Measurements from ENCODE around the gene NEAT1. TPM values are rescaled to one million over a fixed set of nuclear protein-coding genes. Genes with fewer than 3 reads are reported as not detected.

Gene NEAT1
- total and polyA plus RNA-seq, 2 experiments from 2014 or later: 5.3 to 7.2 TPM

DNA sequence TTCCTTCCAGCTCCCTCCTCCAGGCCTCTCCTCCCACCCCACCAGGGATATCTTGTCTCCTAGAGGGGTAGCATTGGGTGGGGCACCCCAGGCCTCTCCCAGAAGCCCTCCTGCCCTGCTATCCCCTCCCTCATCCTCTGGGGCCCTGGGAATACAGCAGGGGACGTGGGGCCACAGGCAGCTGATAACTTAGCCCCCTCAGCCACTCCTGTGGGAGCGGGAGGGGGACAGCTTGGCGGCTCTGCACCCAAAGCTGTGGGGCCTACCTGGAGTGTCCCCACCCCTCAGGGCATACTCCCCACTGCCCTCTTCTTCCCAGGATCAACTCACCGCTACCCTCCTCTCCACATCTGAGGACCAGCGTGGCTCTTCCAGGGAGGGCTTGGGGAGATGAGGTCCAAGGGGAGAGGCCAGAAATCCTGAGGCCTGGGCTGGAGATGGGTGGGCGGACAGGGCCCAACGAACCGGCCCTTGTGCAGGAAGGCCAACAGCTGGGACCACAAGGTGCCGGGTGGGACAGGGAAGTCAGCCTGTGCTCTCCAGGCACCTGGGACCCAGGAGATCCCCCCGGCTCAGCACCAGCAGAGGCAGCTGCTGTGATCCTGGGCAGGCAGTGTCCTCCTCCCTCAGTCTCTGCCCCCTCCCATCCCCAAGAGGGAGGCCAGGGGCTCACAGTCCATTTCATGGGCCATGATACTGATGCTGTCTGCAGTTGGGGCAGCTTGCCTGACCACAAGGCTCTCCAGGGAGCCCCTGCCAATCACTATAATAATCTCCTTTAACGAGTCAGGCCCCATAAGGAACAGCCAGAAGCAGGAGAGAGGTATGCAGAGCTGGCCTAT, 23.2 kb downstream of the NEAT1 start (continued):
- TF ChIP-seq, protein P1, sequence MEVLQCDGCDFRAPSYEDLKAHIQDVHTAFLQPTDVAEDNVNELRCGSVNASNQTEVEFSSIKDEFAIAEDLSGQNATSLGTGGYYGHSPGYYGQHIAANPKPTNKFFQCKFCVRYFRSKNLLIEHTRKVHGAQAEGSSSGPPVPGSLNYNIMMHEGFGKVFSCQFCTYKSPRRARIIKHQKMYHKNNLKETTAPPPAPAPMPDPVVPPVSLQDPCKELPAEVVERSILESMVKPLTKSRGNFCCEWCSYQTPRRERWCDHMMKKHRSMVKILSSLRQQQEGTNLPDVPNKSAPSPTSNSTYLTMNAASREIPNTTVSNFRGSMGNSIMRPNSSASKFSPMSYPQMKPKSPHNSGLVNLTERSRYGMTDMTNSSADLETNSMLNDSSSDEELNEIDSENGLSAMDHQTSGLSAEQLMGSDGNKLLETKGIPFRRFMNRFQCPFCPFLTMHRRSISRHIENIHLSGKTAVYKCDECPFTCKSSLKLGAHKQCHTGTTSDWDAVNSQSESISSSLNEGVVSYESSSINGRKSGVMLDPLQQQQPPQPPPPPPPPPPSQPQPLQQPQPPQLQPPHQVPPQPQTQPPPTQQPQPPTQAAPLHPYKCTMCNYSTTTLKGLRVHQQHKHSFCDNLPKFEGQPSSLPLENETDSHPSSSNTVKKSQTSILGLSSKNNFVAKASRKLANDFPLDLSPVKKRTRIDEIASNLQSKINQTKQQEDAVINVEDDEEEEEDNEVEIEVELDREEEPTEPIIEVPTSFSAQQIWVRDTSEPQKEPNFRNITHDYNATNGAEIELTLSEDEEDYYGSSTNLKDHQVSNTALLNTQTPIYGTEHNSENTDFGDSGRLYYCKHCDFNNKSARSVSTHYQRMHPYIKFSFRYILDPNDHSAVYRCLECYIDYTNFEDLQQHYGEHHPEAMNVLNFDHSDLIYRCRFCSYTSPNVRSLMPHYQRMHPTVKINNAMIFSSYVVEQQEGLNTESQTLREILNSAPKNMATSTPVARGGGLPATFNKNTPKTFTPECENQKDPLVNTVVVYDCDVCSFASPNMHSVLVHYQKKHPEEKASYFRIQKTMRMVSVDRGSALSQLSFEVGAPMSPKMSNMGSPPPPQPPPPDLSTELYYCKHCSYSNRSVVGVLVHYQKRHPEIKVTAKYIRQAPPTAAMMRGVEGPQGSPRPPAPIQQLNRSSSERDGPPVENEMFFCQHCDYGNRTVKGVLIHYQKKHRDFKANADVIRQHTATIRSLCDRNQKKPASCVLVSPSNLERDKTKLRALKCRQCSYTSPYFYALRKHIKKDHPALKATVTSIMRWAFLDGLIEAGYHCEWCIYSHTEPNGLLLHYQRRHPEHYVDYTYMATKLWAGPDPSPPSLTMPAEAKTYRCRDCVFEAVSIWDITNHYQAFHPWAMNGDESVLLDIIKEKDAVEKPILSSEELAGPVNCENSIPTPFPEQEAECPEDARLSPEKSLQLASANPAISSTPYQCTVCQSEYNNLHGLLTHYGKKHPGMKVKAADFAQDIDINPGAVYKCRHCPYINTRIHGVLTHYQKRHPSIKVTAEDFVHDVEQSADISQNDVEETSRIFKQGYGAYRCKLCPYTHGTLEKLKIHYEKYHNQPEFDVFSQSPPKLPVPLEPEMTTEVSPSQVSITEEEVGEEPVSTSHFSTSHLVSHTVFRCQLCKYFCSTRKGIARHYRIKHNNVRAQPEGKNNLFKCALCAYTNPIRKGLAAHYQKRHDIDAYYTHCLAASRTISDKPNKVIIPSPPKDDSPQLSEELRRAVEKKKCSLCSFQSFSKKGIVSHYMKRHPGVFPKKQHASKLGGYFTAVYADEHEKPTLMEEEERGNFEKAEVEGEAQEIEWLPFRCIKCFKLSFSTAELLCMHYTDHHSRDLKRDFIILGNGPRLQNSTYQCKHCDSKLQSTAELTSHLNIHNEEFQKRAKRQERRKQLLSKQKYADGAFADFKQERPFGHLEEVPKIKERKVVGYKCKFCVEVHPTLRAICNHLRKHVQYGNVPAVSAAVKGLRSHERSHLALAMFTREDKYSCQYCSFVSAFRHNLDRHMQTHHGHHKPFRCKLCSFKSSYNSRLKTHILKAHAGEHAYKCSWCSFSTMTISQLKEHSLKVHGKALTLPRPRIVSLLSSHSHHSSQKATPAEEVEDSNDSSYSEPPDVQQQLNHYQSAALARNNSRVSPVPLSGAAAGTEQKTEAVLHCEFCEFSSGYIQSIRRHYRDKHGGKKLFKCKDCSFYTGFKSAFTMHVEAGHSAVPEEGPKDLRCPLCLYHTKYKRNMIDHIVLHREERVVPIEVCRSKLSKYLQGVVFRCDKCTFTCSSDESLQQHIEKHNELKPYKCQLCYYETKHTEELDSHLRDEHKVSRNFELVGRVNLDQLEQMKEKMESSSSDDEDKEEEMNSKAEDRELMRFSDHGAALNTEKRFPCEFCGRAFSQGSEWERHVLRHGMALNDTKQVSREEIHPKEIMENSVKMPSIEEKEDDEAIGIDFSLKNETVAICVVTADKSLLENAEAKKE (CRISPR knock-in tag; IDR thresholded peaks at IDR 0.05): no peak
- TF ChIP-seq NANOG (IDR thresholded peaks at IDR 0.05; ENCODE audit: borderline replicate concordance): no peak

DNA sequence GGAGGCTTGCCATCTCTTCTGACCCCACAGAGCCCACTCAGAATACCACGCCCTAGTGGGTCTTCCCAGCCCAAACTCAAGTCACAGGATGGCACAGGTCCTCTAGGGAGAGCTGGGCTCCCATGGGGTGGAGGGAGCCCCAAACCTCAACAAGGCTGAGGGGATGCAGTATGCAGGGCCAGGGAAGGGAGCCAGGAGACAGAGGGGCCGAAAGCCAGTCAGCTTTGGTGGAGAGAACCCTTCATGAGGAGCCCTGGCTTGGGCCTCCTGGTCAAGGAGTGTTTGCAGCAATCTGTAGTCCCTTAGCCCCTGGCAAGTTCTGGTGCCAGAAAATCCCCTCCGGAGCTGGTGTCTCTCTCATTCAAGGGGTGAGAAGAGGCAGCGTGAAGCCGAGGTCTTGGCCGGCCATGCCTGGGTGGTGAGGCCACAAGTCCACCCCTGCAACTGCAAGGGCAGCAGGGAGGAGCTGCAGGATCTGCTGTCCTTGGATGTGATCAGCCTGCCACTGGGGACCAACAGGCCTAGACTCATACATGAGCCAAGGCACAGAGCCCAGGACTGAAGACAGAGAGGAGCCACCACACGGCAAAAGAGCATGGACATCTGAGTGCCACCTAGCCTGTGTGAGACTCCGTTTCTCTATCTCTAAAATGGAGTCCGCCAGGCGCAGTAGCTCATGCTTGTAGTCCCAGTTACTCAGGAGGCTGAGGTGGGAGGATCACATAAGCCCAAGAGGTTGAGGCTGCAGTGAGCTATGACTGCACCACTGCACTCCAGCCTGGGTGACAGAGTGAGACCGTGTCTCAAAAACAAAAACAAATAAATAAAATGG, 24.1 kb downstream of the NEAT1 start:
- Histone ChIP-seq H3K79me2 (replicated peaks; ENCODE audit: insufficient read depth) (no peaks in the 10 kb centered on the region), H4K20me1 (replicated peaks; ENCODE audit: insufficient read depth) (no peaks in the 10 kb centered on the region), H3K4me2 (no peak overlapping the region), H2AFZ (no peak overlapping the region), H3K27ac (ENCODE audit: low read depth) (no peak overlapping the region), H3K27me3 (ENCODE audit: insufficient read depth) (no peaks in the 10 kb centered on the region), H3K4me1 (ENCODE audit: insufficient read depth) (no peaks in the 10 kb centered on the region), H3K9me2 (ENCODE audit: insufficient read depth) (no peaks in the 10 kb centered on the region), H3K36me3 (ENCODE audit: insufficient read depth) (no peaks in the 10 kb centered on the region), H3K4me3 (no peak overlapping the region), H3F3A (replicated peaks; ENCODE audit: low read depth) (no peaks in the 10 kb centered on the region)
- Mint-ChIP-seq H3K27me3 (ENCODE audit: insufficient read depth, low read depth, poor library complexity) (peaks cover 12% of the 10 kb centered on the region), H3K4me1 (peaks cover 6% of the 10 kb centered on the region), H3K27ac (no peak overlapping the region), H3K36me3 (ENCODE audit: low read depth) (peaks cover 5% of the 10 kb centered on the region; the same call in 1 of the 3 replicates), H3K9me3 (peaks cover 18% of the 10 kb centered on the region), H3K4me3 (no peak overlapping the region)
- ATAC-seq (no peak), DNase-seq (ENCODE audit: low spot score) (no peak)
- no peak for TF ChIP-seq POLR2AphosphoS5 (IDR thresholded peaks at IDR 0.05; ENCODE audit: low read depth)
- no peak for TF ChIP-seq ZNF114 (CRISPR knock-in tag; IDR thresholded peaks at IDR 0.05)
- TF ChIP-seq, protein P1 (CRISPR knock-in tag; IDR thresholded peaks at IDR 0.05): no peak
- TF ChIP-seq JUNB (IDR thresholded peaks at IDR 0.05; ENCODE audit: unreplicated experiment): no peak

Data from GM23338 (cell line).